GM15510 (cell line): ENCODE results near the gene MRPS18C.
A peak's percentile ranks its signal among the peaks of the same experiment; 100 is the strongest.

Experiments
- POLR2A ChIP-seq: IDR thresholded peaks from 3 replicates; pipeline ENCODE4 v1.6.1; 2011; ENCODE audit warnings: borderline replicate concordance; ENCODE audit not compliant: insufficient read length; ENCODE audit errors: extremely low read depth

MRPS18C gene

GRCh38 chr4:83484500-83485461 lies 28.9 kb downstream of the MRPS18C start, which contains the start of gene ABRAXAS1:
TSS of gene ABRAXAS1 (minus strand) at chr4:83485100. CDS start at chr4:83485072, 28 bp downstream.
- TF ChIP-seq POLR2A, result peak; percentile 96

GRCh38 chr4:83486457-83487129 lies 30.7 kb downstream of the MRPS18C start:
- TF ChIP-seq POLR2A, result no peak

- no peak for TF ChIP-seq POLR2A
Observed at GRCh38 chr4:83489711-83490326, 34.0 kb downstream of the MRPS18C start.

- no peak for TF ChIP-seq POLR2A
Observed at GRCh38 chr4:83490876-83491450, 35.1 kb downstream of the MRPS18C start.

GRCh38 chr4:83498187-83498586 lies 42.3 kb downstream of the MRPS18C start:
- no peak for TF ChIP-seq POLR2A

GRCh38 chr4:83503974-83504373 lies 48.1 kb downstream of the MRPS18C start:
- TF ChIP-seq POLR2A, result no peak

GRCh38 chr4:83504503-83504902 lies 48.6 kb downstream of the MRPS18C start:
- no peak for TF ChIP-seq POLR2A

- no peak for TF ChIP-seq POLR2A
Observed at GRCh38 chr4:83504996-83505395, 49.1 kb downstream of the MRPS18C start.

- no peak for TF ChIP-seq POLR2A
Observed at GRCh38 chr4:83510442-83510841, 54.6 kb downstream of the MRPS18C start.
